Left lung (tissue), 10 donors: Measurements from ENCODE around the gene SLC5A6. TPM values are rescaled to one million over a fixed set of nuclear protein-coding genes. Genes with fewer than 3 reads are reported as not detected.

Source experiments
- ATAC-seq: fragments of 200-7000 bp; cut with Tn5 transposase; one replicate; pipeline ENCODE4 v1.9.1; 2020; ENCODE audit warnings: moderate library complexity
- DNase-seq, 4 donors: peaks; one replicate each; pipeline ENCODE4 v3.0.0-alpha.2; 2013 to 2020
- H3K27ac ChIP-seq, 2 donors: fragments of 200-600 bp; sonication (generic) in 1 of 2; one replicate each; pipeline versions ENCODE4 v1.5.0 to v1.8.0; 2020 to 2021
- H3K27me3 ChIP-seq, 2 donors: fragments of 200-600 bp; sonication (generic) in 1 of 2; one replicate each; pipeline versions ENCODE4 v1.5.0 to v1.8.0; 2020 to 2021
- H3K36me3 ChIP-seq, 2 donors: fragments of 200-600 bp; sonication (generic) in 1 of 2; one replicate each; pipeline versions ENCODE4 v1.5.0 to v1.8.0; 2020 to 2021
- H3K4me1 ChIP-seq, 2 donors: fragments of 200-600 bp; one replicate each; pipeline ENCODE4 v1.8.0; 2021
- H3K4me3 ChIP-seq, 2 donors: fragments of 200-600 bp; sonication (generic) in 1 of 2; one replicate each; pipeline versions ENCODE4 v1.5.0 to v1.8.0; 2020 to 2021; ENCODE audit warnings: mild to moderate bottlenecking in 1 of 2
- H3K9me3 ChIP-seq, 2 donors: fragments of 200-600 bp; sonication (generic) in 1 of 2; one replicate each; pipeline versions ENCODE4 v1.5.0 to v1.8.0; 2020 to 2021
- intact Hi-C, 2 donors: fragments of 100-400 bp; cut with DNase I; formaldehyde crosslinking; loops; one replicate each; pipeline versions ENCODE4 v1.11.2 to v1.14.2; 2022
- polyA plus RNA-seq, 6 donors: library from polyadenylated mRNA; unstranded; fragments of 120-200 nt; gene quantifications; one replicate each; pipeline ENCODE4 v1.2.1, GENCODE V29; 2013; ENCODE audit not compliant: insufficient read length in 6 of 6
- total RNA-seq, 2 donors: library from RNA; stranded (reverse); fragmentation: NEBNext Ultra II Directional; extraction: Animal tissue kit (Norgen Biotek cat#: 25700); gene quantifications; one replicate each; pipeline ENCODE4 v1.2.1, GENCODE V29; 2021
- TF ChIP-seq, protein P1 (sequence below), 2 donors: fragments of 200-600 bp; sonication (generic) in 1 of 2; IDR thresholded peaks; one replicate each; pipeline versions ENCODE4 v1.5.0 to v1.8.0; 2021; ENCODE audit warnings: antibody characterized with exemption in 2 of 2
- donor health status: DM: no; HTN: yes; CAD: no.
- donor health status: DM: no; HTN: no; CAD: no.

Gene SLC5A6
- total and polyA plus RNA-seq, 8 donors = 24.1 to 47.2 (median 31.7) TPM

GRCh38 chr2:27255660-27256059 is 43.6 kb upstream of the SLC5A6 start:
- intact Hi-C loops = no loop called here
- TF ChIP-seq, protein P1, sequence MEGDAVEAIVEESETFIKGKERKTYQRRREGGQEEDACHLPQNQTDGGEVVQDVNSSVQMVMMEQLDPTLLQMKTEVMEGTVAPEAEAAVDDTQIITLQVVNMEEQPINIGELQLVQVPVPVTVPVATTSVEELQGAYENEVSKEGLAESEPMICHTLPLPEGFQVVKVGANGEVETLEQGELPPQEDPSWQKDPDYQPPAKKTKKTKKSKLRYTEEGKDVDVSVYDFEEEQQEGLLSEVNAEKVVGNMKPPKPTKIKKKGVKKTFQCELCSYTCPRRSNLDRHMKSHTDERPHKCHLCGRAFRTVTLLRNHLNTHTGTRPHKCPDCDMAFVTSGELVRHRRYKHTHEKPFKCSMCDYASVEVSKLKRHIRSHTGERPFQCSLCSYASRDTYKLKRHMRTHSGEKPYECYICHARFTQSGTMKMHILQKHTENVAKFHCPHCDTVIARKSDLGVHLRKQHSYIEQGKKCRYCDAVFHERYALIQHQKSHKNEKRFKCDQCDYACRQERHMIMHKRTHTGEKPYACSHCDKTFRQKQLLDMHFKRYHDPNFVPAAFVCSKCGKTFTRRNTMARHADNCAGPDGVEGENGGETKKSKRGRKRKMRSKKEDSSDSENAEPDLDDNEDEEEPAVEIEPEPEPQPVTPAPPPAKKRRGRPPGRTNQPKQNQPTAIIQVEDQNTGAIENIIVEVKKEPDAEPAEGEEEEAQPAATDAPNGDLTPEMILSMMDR (IDR thresholded peaks at IDR 0.05) = no peak

DNA sequence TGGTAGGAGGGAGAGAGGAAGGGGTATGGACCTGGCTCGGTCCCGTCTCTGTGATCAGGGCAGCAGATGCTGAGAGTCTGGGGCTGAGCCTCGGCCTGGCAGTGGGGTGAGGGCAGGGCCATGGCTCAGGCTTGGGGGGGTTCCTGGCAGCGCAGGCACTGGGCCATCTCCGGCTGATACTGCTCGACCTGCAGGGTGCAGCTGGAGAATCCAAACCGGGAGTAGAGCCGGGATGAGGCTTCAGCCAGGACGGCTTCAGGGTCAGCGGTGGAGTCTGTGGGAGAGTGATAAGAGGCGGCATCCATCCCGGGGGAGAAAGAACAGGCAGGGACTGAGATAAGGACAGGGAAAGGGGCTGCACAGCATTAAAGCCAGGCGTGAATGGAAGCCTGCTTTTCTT is 43.1 kb upstream of the SLC5A6 start:
- intact Hi-C loops = no loop called here
- peaks cover 0 to 92% of the 10 kb centered on the region in 2 donors for H3K27me3 ChIP-seq
- no peak for ATAC-seq

More at GRCh38 chr2:27255660-27256059, 43.6 kb upstream of the SLC5A6 start:
- Histone ChIP-seq H3K4me3 (no peak overlapping the region), H3K27me3 (peaks cover 0 to 92% of the 10 kb centered on the region in 2 donors), H3K4me1 (no peaks in the 10 kb centered on the region), H3K36me3 (no peaks in the 10 kb centered on the region), H3K9me3 (no peaks in the 10 kb centered on the region), H3K27ac (no peak overlapping the region)
- ATAC-seq (no peak), DNase-seq (no peak)

GRCh38 chr2:27251766-27252165 is 39.7 kb upstream of the SLC5A6 start:
- no peak for DNase-seq
- TF ChIP-seq, protein P1 (IDR thresholded peaks at IDR 0.05) = no peak
- peaks cover 0 to 69% of the 10 kb centered on the region in 2 donors for H3K27me3 ChIP-seq
- intact Hi-C loops = no loop called here
- H3K9me3 ChIP-seq = no peaks in the 10 kb centered on the region
- ATAC-seq = no peak
- peaks cover 0 to 6% of the 10 kb centered on the region in 2 donors for H3K4me1 ChIP-seq
- no peaks in the 10 kb centered on the region for H3K36me3 ChIP-seq
- H3K4me3 ChIP-seq = no peak overlapping the region
- H3K27ac ChIP-seq = no peak overlapping the region

More for the DNA sequence above, 43.1 kb upstream of the SLC5A6 start:
- TF ChIP-seq, protein P1 (IDR thresholded peaks at IDR 0.05) = no peak
- DNase-seq = no peak
- no peak overlapping the region for H3K27ac ChIP-seq
- no peak overlapping the region for H3K4me3 ChIP-seq
- H3K9me3 ChIP-seq = no peaks in the 10 kb centered on the region
- no peaks in the 10 kb centered on the region for H3K36me3 ChIP-seq
- peaks cover 0 to 4% of the 10 kb centered on the region in 2 donors for H3K4me1 ChIP-seq

- ATAC-seq = no peak
- no peak overlapping the region for H3K4me3 ChIP-seq
- intact Hi-C loops = no loop called here
Measured at GRCh38 chr2:27250652-27251379, 38.7 kb upstream of the SLC5A6 start.

More at GRCh38 chr2:27250652-27251379, 38.7 kb upstream of the SLC5A6 start:
- TF ChIP-seq, protein P1 (IDR thresholded peaks at IDR 0.05) = no peak
- no peak for DNase-seq
- H3K9me3 ChIP-seq = no peaks in the 10 kb centered on the region
- peaks cover 0 to 60% of the 10 kb centered on the region in 2 donors for H3K27me3 ChIP-seq
- H3K36me3 ChIP-seq = no peaks in the 10 kb centered on the region
- H3K27ac ChIP-seq = no peak overlapping the region
- H3K4me1 ChIP-seq = peaks cover 0 to 6% of the 10 kb centered on the region in 2 donors
